OCI-M2 (cell line): Measurements from ENCODE around the gene SLC27A5.
"Not testable (repeated sequence)": the region's sequence is repeated elsewhere in the genome, so short reads cannot be mapped to it uniquely, and the experiment has no call there.

Experiments
- DNase-seq: peaks from one replicate; lab custom pipeline; 2025; ENCODE audit not compliant: unreplicated experiment; lab: John Stamatoyannopoulos, UW

SLC27A5 gene

GRCh38 chr19:58550362-58551122, 38.8 kb upstream of the SLC27A5 start:
- DNase-seq = no peak

GRCh38 chr19:58549664-58550361, 38.0 kb upstream of the SLC27A5 start:
- DNase-seq = no peak

- DNase-seq = no peak
Observed at GRCh38 chr19:58548859-58549663, 37.3 kb upstream of the SLC27A5 start.

- no peak for DNase-seq
Observed at GRCh38 chr19:58547323-58548312, 35.8 kb upstream of the SLC27A5 start.

- DNase-seq = no peak
Observed at GRCh38 chr19:58546019-58546530, 34.3 kb upstream of the SLC27A5 start.

GRCh38 chr19:58545286-58546018, 33.7 kb upstream of the SLC27A5 start:
- no peak for DNase-seq

GRCh38 chr19:58544591-58545285, 32.9 kb upstream of the SLC27A5 start:
- no peak for DNase-seq

- DNase-seq = no peak
Observed at GRCh38 chr19:58543826-58544590, 32.2 kb upstream of the SLC27A5 start, which contains the start of gene TRIM28. TRIM28 (plus strand) TSS chr19:58544064; CDS start chr19:58544758, 694 bp downstream.

- DNase-seq = not testable (repeated sequence)
Observed at GRCh38 chr19:58542641-58543372, 31.0 kb upstream of the SLC27A5 start.

GRCh38 chr19:58539169-58539559, 27.4 kb upstream of the SLC27A5 start:
- not testable (repeated sequence) for DNase-seq

GRCh38 chr19:58538257-58539168, 26.7 kb upstream of the SLC27A5 start:
- DNase-seq = peak; percentile 84

GRCh38 chr19:58536852-58537798, 25.3 kb upstream of the SLC27A5 start:
- no peak for DNase-seq

- no peak for DNase-seq
Observed at GRCh38 chr19:58535857-58536256, 24.1 kb upstream of the SLC27A5 start.

- DNase-seq = no peak
Observed at GRCh38 chr19:58531034-58531840, 19.4 kb upstream of the SLC27A5 start.
